ENCODE data around the gene PRUNE1. TPM values are rescaled to one million over a fixed set of nuclear protein-coding genes. Genes with fewer than 3 reads are reported as not detected.
A peak's percentile ranks its signal among the peaks of the same experiment; 100 is the strongest.

Gene PRUNE1
- total RNA-seq, 6 donors from 2014 or later, result 16.3 to 28.3 (median 21.2) TPM

DNA sequence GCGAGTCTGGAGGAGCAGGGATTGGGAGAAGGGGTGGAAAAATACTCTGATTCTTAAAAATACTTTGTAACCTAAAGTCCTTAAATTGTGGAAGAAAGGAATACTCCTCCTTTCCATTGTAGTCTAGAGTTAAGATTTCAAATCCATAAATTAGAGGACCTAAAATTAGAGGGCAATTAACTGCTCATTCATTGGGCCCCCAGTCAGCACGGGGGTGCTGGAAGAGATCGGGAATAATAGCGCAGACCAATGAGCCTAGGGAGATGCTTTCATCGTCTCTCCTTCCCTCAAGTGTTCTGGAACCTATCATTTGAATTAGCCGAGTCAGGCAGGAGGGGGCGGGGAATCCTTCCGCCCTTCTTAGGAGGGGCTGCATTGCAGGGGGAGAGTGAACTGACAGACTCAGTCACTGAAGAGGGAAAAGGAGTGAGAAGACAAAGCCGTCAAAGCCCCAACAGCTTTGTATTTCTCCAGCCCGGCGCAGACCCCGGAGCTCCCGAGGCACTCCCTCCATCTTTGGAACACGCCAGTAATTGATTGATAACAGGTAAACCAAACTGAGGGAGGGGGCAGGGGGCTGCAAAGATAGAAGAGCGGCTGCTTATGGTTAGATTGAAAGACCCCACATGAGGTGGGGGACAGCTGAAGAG is 51.9 kb downstream of the PRUNE1 start, which contains the start of gene MLLT11:
MLLT11 (plus strand) TSS at position 391 of the 650 bp plus-strand sequence. CDS start 6,828 bp downstream, outside the sequence.
- TF ChIP-seq POLR2A (IDR thresholded peaks at IDR 0.05) (no peak), POLR2AphosphoS5 (IDR thresholded peaks at IDR 0.05) (peak in 1 of 2 donors; percentile 31)
- Histone ChIP-seq H3K27ac (peak within 1 kb of the TSS; percentile 89 to 99 (median 98)), H3K4me1 (peaks cover 30 to 44% (median 38%) of the 10 kb centered on the region in 4 donors), H3K27me3 (no peaks in the 10 kb centered on the region), H3K4me3 (peak within 1 kb of the TSS; percentile 65 to 93 (median 88)), H3K9me3 (no peaks in the 10 kb centered on the region), H3K36me3 (peaks cover 6 to 19% (median 8%) of the 10 kb centered on the region in 4 donors)
- 3 to 4% methylated on average over 13 to 15 of the region's 15 CpGs for WGBS, 2 donors
- ATAC-seq (ENCODE audit: low FRiP score in 2 of 2), result peak in 1 of 2 donors; percentile 41
- DNase-seq, result no peak

DNA sequence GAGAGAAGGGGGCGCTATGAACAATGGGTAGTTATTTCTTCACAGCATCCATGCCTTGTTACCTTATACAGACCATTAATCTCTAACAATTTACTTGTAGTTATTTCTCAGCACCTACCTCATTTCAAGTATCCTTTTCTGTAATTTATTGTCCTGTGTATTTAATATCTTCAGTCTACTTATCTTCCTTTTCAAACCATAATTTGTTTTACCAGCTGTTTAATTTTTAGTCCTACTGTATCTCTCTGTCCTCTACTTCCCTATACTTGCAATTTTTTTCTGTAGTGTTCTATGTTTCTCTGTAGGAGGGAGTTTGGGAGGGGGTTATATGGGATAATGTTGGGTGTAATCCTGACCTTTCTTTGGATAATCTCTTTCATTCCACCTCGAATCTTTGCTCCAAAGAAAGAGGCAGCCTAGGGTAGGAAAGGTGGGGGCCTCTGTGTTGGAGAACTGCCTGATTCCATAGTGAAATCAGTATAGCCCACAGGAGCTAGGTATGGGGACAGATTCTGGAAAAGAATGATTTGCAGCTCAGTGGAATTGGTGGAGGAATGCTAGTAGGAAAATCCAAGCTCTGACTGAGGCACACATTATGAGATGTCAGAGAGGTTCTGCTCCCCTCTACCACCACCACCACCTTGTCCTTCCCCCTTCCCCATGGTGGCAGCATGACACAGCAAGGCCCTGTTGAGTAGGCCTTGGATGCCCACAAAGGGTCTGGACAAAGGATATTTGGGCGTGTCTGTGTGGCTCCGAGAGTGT is 52.6 kb downstream of the PRUNE1 start:
- ATAC-seq (ENCODE audit: low FRiP score in 2 of 2) (no peak), DNase-seq (no peak)
- Histone ChIP-seq H3K27ac (peak overlapping the region in 1 of 4 donors; percentile 99), H3K4me1 (peaks cover 23 to 37% (median 30%) of the 10 kb centered on the region in 4 donors), H3K36me3 (peaks cover 0 to 12% (median under 1%) of the 10 kb centered on the region in 4 donors), H3K9me3 (no peaks in the 10 kb centered on the region), H3K4me3 (peak overlapping the region in 3 of 4 donors; percentile 65 to 93 (median 88)), H3K27me3 (no peaks in the 10 kb centered on the region)
- TF ChIP-seq, protein P1, sequence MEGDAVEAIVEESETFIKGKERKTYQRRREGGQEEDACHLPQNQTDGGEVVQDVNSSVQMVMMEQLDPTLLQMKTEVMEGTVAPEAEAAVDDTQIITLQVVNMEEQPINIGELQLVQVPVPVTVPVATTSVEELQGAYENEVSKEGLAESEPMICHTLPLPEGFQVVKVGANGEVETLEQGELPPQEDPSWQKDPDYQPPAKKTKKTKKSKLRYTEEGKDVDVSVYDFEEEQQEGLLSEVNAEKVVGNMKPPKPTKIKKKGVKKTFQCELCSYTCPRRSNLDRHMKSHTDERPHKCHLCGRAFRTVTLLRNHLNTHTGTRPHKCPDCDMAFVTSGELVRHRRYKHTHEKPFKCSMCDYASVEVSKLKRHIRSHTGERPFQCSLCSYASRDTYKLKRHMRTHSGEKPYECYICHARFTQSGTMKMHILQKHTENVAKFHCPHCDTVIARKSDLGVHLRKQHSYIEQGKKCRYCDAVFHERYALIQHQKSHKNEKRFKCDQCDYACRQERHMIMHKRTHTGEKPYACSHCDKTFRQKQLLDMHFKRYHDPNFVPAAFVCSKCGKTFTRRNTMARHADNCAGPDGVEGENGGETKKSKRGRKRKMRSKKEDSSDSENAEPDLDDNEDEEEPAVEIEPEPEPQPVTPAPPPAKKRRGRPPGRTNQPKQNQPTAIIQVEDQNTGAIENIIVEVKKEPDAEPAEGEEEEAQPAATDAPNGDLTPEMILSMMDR (IDR thresholded peaks at IDR 0.05), result no peak
- TF ChIP-seq POLR2AphosphoS5 (IDR thresholded peaks at IDR 0.05) (no peak), EP300 (IDR thresholded peaks at IDR 0.05) (no peak), POLR2A (IDR thresholded peaks at IDR 0.05) (no peak)
- WGBS, 2 donors, result 63 to 74% methylated on average over 4 of the region's 4 CpGs

DNA sequence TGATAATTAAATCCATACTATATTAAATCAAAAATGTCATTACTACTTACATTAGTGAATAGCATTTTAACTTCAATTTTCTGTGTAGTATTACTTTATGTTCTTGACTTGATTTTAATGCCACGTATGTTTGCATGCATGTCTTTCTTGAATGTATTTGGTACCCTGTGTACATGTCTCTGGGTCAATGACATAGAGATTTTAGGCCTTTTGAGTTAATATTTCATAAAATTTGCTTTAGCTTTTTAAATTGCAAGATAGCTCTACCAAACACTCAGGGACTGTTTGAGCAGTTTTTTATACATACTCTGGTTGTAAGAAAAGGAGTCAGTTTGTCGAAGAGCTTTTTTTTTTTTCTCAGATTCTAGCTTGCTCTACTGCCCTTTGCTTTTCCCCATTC is 53.5 kb downstream of the PRUNE1 start:
- WGBS, 2 donors, result 79 to 84% methylated on average over 2 of the region's 2 CpGs
- DNase-seq (no peak), ATAC-seq (ENCODE audit: low FRiP score in 2 of 2) (no peak)
- H3K4me1 ChIP-seq, result peaks cover 14 to 29% (median 22%) of the 10 kb centered on the region in 4 donors
- TF ChIP-seq POLR2A (IDR thresholded peaks at IDR 0.05), result no peak
- TF ChIP-seq POLR2AphosphoS5 (IDR thresholded peaks at IDR 0.05), result no peak
- no peaks in the 10 kb centered on the region for H3K27me3 ChIP-seq
- H3K27ac ChIP-seq, result no peak overlapping the region
- no peaks in the 10 kb centered on the region for H3K9me3 ChIP-seq
- H3K36me3 ChIP-seq, result peaks cover 0 to 4% (median 0%) of the 10 kb centered on the region in 4 donors
- H3K4me3 ChIP-seq, result no peak overlapping the region

DNA sequence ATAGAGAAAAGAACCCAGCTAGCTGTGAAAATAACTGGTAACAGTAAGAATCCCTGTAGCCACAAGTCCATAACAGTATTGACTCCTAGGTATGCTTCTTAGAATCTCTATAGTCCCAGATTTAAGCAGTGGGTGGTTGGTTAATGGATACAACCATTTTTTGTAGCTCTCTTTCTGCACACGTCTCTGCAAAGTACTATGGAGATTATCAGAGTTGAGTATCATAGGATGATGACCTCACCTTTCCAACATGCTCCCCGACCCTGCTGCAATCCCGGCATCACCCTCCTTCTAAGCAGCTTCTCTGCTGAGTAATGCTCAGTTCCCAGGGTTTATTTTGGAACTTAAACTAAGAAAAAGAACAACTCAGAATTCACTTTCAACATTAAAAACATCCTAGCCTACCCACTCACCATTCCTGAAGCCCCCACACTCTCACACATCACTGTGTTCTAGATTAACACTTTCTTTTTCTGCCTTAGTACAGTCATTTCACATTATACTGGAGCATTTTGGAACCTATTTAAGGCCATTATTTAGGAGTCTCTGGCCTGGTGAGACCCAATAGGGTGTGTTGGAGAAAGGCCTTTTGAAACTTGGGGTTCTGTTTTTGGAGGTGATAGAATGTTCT is 54.6 kb downstream of the PRUNE1 start:
- H3K4me3 ChIP-seq, result no peak overlapping the region
- no peaks in the 10 kb centered on the region for H3K9me3 ChIP-seq
- ATAC-seq (ENCODE audit: low FRiP score in 2 of 2), result no peak
- H3K4me1 ChIP-seq, result peaks cover 7 to 17% (median 11%) of the 10 kb centered on the region in 4 donors
- no peak for DNase-seq
- TF ChIP-seq POLR2AphosphoS5 (IDR thresholded peaks at IDR 0.05) (no peak), EP300 (IDR thresholded peaks at IDR 0.05) (no peak), POLR2A (IDR thresholded peaks at IDR 0.05) (no peak)
- TF ChIP-seq, protein P1 (IDR thresholded peaks at IDR 0.05), result no peak
- H3K27ac ChIP-seq, result no peak overlapping the region
- H3K36me3 ChIP-seq, result no peaks in the 10 kb centered on the region
- no peaks in the 10 kb centered on the region for H3K27me3 ChIP-seq
- WGBS, 2 donors, result 78 to 81% methylated on average over 3 of the region's 3 CpGs

DNA sequence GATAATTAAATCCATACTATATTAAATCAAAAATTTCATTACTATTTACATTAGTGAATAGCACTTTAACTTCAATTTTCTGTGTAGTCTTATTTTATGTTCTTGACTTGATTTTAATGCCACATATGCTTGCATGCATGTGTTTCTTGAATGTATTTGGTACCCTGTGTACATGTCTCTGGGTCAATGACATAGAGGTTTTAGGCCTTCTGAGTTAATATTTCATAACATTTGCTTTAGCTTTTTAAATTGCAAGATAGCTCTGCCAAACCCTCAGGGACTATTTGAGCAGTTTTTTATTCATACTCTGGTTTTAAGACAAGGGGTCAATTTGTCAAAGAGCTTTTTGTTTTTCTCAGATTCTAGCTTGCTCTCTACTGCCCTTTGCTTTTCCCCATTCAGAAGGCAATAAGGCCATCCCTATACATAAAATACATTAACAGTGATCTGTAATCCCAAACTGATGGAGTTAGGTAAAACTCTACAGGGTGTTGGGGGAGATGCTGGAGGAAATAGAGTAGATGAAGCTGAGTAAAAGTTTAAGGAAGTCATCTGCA is 56.9 kb downstream of the PRUNE1 start:
- H3K27me3 ChIP-seq, result no peaks in the 10 kb centered on the region
- H3K9me3 ChIP-seq, result no peaks in the 10 kb centered on the region
- H3K36me3 ChIP-seq, result no peaks in the 10 kb centered on the region
- H3K4me1 ChIP-seq, result peaks cover 6 to 16% (median 11%) of the 10 kb centered on the region in 4 donors
- H3K4me3 ChIP-seq, result no peak overlapping the region
- TF ChIP-seq, protein P1 (IDR thresholded peaks at IDR 0.05), result no peak
- TF ChIP-seq POLR2AphosphoS5 (IDR thresholded peaks at IDR 0.05) (no peak), POLR2A (IDR thresholded peaks at IDR 0.05) (no peak), EP300 (IDR thresholded peaks at IDR 0.05) (no peak)
- ATAC-seq (ENCODE audit: low FRiP score in 2 of 2) (no peak), DNase-seq (no peak)
- H3K27ac ChIP-seq, result no peak overlapping the region
